NCI-H2029 treated with DMSO at 0.1 percent for 48 hours (cell line): ENCODE results near the gene MYO9B.
"Not testable (repeated sequence)": the region's sequence is repeated elsewhere in the genome, so short reads cannot be mapped to it uniquely, and the experiment has no call there.

Experiments used
- DNase-seq: peaks from one replicate; lab custom pipeline; 2025; lab: John Stamatoyannopoulos, UW

Gene MYO9B

GRCh38 chr19:17116996-17117702 lies 41.6 kb downstream of the MYO9B start:
- DNase-seq, result no peak

GRCh38 chr19:17118957-17119356 lies 43.4 kb downstream of the MYO9B start:
- no peak for DNase-seq

GRCh38 chr19:17121736-17122293 lies 46.2 kb downstream of the MYO9B start:
- no peak for DNase-seq

- no peak for DNase-seq
Observed at GRCh38 chr19:17123041-17123440, 47.5 kb downstream of the MYO9B start.

GRCh38 chr19:17124025-17124424 lies 48.4 kb downstream of the MYO9B start:
- no peak for DNase-seq

GRCh38 chr19:17125062-17125727 lies 49.6 kb downstream of the MYO9B start:
- DNase-seq, result no peak

GRCh38 chr19:17125728-17126677 lies 50.4 kb downstream of the MYO9B start:
- no peak for DNase-seq

- DNase-seq, result no peak
Observed at GRCh38 chr19:17127671-17128070, 52.1 kb downstream of the MYO9B start.

- DNase-seq, result no peak
Observed at GRCh38 chr19:17128403-17128802, 52.8 kb downstream of the MYO9B start.

- no peak for DNase-seq
Observed at GRCh38 chr19:17128820-17129219, 53.2 kb downstream of the MYO9B start.

- DNase-seq, result no peak
Observed at GRCh38 chr19:17129377-17129776, 53.8 kb downstream of the MYO9B start.

GRCh38 chr19:17135001-17135853 lies 59.6 kb downstream of the MYO9B start:
- DNase-seq, result no peak

- DNase-seq, result no peak
Observed at GRCh38 chr19:17136021-17136420, 60.4 kb downstream of the MYO9B start.

GRCh38 chr19:17136617-17137016 lies 61.0 kb downstream of the MYO9B start:
- no peak for DNase-seq

GRCh38 chr19:17137417-17137816 lies 61.8 kb downstream of the MYO9B start:
- no peak for DNase-seq

- DNase-seq, result not testable (repeated sequence)
Observed at GRCh38 chr19:17138052-17138846, 62.7 kb downstream of the MYO9B start.

GRCh38 chr19:17138937-17139598 lies 63.5 kb downstream of the MYO9B start:
- DNase-seq, result peak; percentile 51

GRCh38 chr19:17144771-17145170 lies 69.2 kb downstream of the MYO9B start:
- DNase-seq, result not testable (repeated sequence)

GRCh38 chr19:17145546-17146497 lies 70.2 kb downstream of the MYO9B start:
- no peak for DNase-seq
